HepG2 (cell line): ENCODE measurements around the gene NSUN3. TPM values are rescaled to one million over a fixed set of nuclear protein-coding genes. Genes with fewer than 3 reads are reported as not detected.
A peak's percentile ranks its signal among the peaks of the same experiment; 100 is the strongest.

ENCODE experiments used
- HCFC1 ChIP-seq: fragments of 150-350 bp; IDR thresholded peaks from 2 replicates; pipeline ENCODE4 v1.6.1; 2014; ENCODE audit warnings: low read depth, low read length
- KLF11 ChIP-seq: IDR thresholded peaks from 2 replicates; pipeline ENCODE4 v1.6.1; 2016; ENCODE audit warnings: missing compliant biosample characterization
- MAF1 ChIP-seq: sonication (generic); formaldehyde crosslinking; IDR thresholded peaks from 2 replicates; pipeline ENCODE4 v1.5.0; 2020; ENCODE audit warnings: missing genetic modification reagents, borderline replicate concordance
- PHB2 ChIP-seq: fragments of 450-650 bp; IDR thresholded peaks from 2 replicates; pipeline ENCODE4 v1.6.1; 2018; ENCODE audit not compliant: partially characterized antibody
- STAG1 ChIP-seq: sonication (generic); formaldehyde crosslinking; IDR thresholded peaks from 2 replicates; pipeline ENCODE4 v1.4.0; 2020; ENCODE audit warnings: missing genetic modification reagents
- polyA plus RNA-seq, 8 experiments: library from polyadenylated mRNA; depleted of rRNA in 3 of 8; stranded (reverse) in 7 of 8; unstranded in 1 of 8; fragments of >200 nt; fragmentation: Illumina TruSeq in 4 of 8; extraction: Trizol in 4 of 8; gene quantifications; 2 replicates each; pipeline versions ENCODE4 v1.2.1 to v1.2.3, GENCODE V29; 2011 to 2016; ENCODE audit warnings: low read depth in 4 of 8, missing spikeins in 1 of 8, mixed read lengths in 1 of 8; ENCODE audit not compliant: insufficient read depth in 1 of 8
- total RNA-seq, 5 experiments: library from RNA; depleted of rRNA; stranded (reverse); fragments of >200 nt; fragmentation: Illumina TruSeq; extraction: Trizol; gene quantifications; 2 replicates each; pipeline ENCODE4 v1.2.3, GENCODE V29; 2016; ENCODE audit warnings: low read depth in 1 of 5
- TF ChIP-seq, protein P1 (sequence below): sonication (generic); formaldehyde crosslinking; IDR thresholded peaks from 2 replicates; pipeline ENCODE4 v1.4.0; 2020; ENCODE audit warnings: missing genetic modification reagents, borderline replicate concordance
- TF ChIP-seq, protein P2 (sequence below): sonication (generic); formaldehyde crosslinking; conservative IDR thresholded peaks from 2 replicates; pipeline ENCODE4 v1.8.1; 2023; ENCODE audit warnings: missing genetic modification reagents
- TF ChIP-seq, protein P3 (sequence below): sonication (generic); formaldehyde crosslinking; IDR thresholded peaks from 2 replicates; pipeline ENCODE4 v1.5.0; 2020; ENCODE audit warnings: mild to moderate bottlenecking, missing genetic modification reagents, moderate library complexity
- TF ChIP-seq, protein P4 (sequence below): sonication (generic); formaldehyde crosslinking; IDR thresholded peaks from 2 replicates; pipeline ENCODE4 v1.4.0; 2020; ENCODE audit warnings: missing genetic modification reagents, borderline replicate concordance

NSUN3 gene
- total and polyA plus RNA-seq, 2 of the 13 experiments (the other 11 are each of a cell fraction or from before 2014, with no cell fraction given), result 3.2 to 10.6 TPM

DNA sequence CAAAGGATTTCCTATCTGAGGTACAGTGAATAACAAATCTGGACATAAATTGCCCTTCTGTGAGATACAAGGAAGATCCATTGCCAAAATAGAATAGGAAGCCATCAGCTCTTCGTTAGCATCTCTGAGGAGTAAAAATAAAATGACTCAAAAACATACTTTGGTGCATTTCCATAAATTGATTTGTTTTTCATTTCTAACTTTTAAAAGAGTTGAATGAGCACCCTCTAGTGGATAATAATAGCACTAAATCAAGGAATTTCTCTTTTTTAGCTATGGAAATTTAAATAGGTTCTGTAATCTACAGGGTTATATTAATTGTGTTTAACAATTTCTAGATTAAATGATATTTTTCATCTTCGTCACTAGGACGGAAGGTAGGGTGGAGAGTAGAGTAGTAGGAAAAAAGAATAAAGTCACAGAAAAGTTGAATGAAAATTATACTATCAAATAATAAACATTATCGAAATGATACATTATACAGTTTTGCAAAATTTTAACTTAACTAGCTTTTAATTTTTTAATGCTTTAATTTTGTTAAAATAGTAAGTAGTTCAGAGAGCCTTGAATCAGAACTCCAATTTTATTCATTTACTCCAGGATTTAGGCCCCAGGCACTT is 6.4 kb downstream of the NSUN3 start (continued):
- TF ChIP-seq, protein P1, sequence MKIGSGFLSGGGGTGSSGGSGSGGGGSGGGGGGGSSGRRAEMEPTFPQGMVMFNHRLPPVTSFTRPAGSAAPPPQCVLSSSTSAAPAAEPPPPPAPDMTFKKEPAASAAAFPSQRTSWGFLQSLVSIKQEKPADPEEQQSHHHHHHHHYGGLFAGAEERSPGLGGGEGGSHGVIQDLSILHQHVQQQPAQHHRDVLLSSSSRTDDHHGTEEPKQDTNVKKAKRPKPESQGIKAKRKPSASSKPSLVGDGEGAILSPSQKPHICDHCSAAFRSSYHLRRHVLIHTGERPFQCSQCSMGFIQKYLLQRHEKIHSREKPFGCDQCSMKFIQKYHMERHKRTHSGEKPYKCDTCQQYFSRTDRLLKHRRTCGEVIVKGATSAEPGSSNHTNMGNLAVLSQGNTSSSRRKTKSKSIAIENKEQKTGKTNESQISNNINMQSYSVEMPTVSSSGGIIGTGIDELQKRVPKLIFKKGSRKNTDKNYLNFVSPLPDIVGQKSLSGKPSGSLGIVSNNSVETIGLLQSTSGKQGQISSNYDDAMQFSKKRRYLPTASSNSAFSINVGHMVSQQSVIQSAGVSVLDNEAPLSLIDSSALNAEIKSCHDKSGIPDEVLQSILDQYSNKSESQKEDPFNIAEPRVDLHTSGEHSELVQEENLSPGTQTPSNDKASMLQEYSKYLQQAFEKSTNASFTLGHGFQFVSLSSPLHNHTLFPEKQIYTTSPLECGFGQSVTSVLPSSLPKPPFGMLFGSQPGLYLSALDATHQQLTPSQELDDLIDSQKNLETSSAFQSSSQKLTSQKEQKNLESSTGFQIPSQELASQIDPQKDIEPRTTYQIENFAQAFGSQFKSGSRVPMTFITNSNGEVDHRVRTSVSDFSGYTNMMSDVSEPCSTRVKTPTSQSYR, result no peak
- no peak for TF ChIP-seq HCFC1
- no peak for TF ChIP-seq KLF11 (CRISPR knock-in tag)
- no peak for TF ChIP-seq PHB2
- TF ChIP-seq, protein P2, sequence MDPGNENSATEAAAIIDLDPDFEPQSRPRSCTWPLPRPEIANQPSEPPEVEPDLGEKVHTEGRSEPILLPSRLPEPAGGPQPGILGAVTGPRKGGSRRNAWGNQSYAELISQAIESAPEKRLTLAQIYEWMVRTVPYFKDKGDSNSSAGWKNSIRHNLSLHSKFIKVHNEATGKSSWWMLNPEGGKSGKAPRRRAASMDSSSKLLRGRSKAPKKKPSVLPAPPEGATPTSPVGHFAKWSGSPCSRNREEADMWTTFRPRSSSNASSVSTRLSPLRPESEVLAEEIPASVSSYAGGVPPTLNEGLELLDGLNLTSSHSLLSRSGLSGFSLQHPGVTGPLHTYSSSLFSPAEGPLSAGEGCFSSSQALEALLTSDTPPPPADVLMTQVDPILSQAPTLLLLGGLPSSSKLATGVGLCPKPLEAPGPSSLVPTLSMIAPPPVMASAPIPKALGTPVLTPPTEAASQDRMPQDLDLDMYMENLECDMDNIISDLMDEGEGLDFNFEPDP, result no peak
- TF ChIP-seq MAF1 (CRISPR knock-in tag), result no peak
- TF ChIP-seq, protein P3, sequence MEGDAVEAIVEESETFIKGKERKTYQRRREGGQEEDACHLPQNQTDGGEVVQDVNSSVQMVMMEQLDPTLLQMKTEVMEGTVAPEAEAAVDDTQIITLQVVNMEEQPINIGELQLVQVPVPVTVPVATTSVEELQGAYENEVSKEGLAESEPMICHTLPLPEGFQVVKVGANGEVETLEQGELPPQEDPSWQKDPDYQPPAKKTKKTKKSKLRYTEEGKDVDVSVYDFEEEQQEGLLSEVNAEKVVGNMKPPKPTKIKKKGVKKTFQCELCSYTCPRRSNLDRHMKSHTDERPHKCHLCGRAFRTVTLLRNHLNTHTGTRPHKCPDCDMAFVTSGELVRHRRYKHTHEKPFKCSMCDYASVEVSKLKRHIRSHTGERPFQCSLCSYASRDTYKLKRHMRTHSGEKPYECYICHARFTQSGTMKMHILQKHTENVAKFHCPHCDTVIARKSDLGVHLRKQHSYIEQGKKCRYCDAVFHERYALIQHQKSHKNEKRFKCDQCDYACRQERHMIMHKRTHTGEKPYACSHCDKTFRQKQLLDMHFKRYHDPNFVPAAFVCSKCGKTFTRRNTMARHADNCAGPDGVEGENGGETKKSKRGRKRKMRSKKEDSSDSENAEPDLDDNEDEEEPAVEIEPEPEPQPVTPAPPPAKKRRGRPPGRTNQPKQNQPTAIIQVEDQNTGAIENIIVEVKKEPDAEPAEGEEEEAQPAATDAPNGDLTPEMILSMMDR (CRISPR knock-in tag), result peak; percentile 39
- TF ChIP-seq STAG1 (CRISPR knock-in tag), result peak; percentile 43
- TF ChIP-seq, protein P4, sequence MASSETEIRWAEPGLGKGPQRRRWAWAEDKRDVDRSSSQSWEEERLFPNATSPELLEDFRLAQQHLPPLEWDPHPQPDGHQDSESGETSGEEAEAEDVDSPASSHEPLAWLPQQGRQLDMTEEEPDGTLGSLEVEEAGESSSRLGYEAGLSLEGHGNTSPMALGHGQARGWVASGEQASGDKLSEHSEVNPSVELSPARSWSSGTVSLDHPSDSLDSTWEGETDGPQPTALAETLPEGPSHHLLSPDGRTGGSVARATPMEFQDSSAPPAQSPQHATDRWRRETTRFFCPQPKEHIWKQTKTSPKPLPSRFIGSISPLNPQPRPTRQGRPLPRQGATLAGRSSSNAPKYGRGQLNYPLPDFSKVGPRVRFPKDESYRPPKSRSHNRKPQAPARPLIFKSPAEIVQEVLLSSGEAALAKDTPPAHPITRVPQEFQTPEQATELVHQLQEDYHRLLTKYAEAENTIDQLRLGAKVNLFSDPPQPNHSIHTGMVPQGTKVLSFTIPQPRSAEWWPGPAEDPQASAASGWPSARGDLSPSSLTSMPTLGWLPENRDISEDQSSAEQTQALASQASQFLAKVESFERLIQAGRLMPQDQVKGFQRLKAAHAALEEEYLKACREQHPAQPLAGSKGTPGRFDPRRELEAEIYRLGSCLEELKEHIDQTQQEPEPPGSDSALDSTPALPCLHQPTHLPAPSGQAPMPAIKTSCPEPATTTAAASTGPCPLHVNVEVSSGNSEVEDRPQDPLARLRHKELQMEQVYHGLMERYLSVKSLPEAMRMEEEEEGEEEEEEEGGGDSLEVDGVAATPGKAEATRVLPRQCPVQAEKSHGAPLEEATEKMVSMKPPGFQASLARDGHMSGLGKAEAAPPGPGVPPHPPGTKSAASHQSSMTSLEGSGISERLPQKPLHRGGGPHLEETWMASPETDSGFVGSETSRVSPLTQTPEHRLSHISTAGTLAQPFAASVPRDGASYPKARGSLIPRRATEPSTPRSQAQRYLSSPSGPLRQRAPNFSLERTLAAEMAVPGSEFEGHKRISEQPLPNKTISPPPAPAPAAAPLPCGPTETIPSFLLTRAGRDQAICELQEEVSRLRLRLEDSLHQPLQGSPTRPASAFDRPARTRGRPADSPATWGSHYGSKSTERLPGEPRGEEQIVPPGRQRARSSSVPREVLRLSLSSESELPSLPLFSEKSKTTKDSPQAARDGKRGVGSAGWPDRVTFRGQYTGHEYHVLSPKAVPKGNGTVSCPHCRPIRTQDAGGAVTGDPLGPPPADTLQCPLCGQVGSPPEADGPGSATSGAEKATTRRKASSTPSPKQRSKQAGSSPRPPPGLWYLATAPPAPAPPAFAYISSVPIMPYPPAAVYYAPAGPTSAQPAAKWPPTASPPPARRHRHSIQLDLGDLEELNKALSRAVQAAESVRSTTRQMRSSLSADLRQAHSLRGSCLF (CRISPR knock-in tag), result no peak
